GM10248 (cell line): ENCODE data around the gene SLC39A9.

Experiments used
- CTCF ChIA-PET: fragments of 300-600 bp; sonication (Branson Sonifier 250); formaldehyde crosslinking; extraction: SDS; loops from one replicate; lab custom pipeline; 2021; ENCODE audit warnings: antibody characterized with exemption; lab: Yijun Ruan, JAX
- POLR2A ChIA-PET: fragments of 350-650 bp; sonication (Branson Sonifier 250); formaldehyde crosslinking; extraction: SDS; loops from one replicate; lab custom pipeline; 2020; ENCODE audit warnings: antibody characterized with exemption; lab: Yijun Ruan, JAX
- DNase-seq: peaks from one replicate; pipeline ENCODE4 v3.0.0; 2012; ENCODE audit errors: extremely low spot score
- CTCF ChIP-seq: IDR thresholded peaks from 2 replicates; pipeline ENCODE4 v1.5.1; 2012; ENCODE audit warnings: mild to moderate bottlenecking, low read depth; ENCODE audit errors: extremely low read depth, missing control alignments, control extremely low read depth

Gene SLC39A9

GRCh38 chr14:69372146-69372545, 26.3 kb upstream of the SLC39A9 start:
- DNase-seq, result no peak
- POLR2A ChIA-PET, result interaction anchor here (1.0 kb wide), 1 partner anchor 12 kb away, joined by 6 read pairs; no protein-coding TSS in a partner anchor
- no peak for TF ChIP-seq CTCF
- CTCF ChIA-PET, result interaction anchor here (2.5 kb wide), 1 partner anchor 8 kb away, joined by 10 read pairs; no protein-coding TSS in a partner anchor

- ChIA-PET CTCF (interaction anchor here (2.5 kb wide), 1 partner anchor 9 kb away, joined by 10 read pairs; no protein-coding TSS in a partner anchor), POLR2A (interaction anchor here (1.0 kb wide), 1 partner anchor 12 kb away, joined by 6 read pairs; no protein-coding TSS in a partner anchor)
- TF ChIP-seq CTCF, result no peak
- DNase-seq, result no peak
Measured at GRCh38 chr14:69373104-69373503, 25.4 kb upstream of the SLC39A9 start.

- TF ChIP-seq CTCF, result no peak
- POLR2A ChIA-PET, result interaction anchor here (0.8 kb wide), 1 partner anchor 46 kb away, joined by 3 read pairs; no protein-coding TSS in a partner anchor
- CTCF ChIA-PET, result interaction anchor here (0.8 to 2.5 kb wide), 3 partner anchors 9 to 11 kb away, joined by 3 to 10 read pairs (median 3); no protein-coding TSS in a partner anchor
- no peak for DNase-seq
Measured at GRCh38 chr14:69374235-69374634, 24.3 kb upstream of the SLC39A9 start.

- POLR2A ChIA-PET, result interaction anchor here (0.9 kb wide), 1 partner anchor 56 kb away, joined by 3 read pairs; no protein-coding TSS in a partner anchor
- no peak for DNase-seq
- CTCF ChIA-PET, result interaction anchor here (1.6 kb wide), 1 partner anchor 10 kb away, joined by 3 read pairs; no protein-coding TSS in a partner anchor
- TF ChIP-seq CTCF, result no peak
Measured at GRCh38 chr14:69375182-69375581, 23.3 kb upstream of the SLC39A9 start.

GRCh38 chr14:69375722-69376121, 22.8 kb upstream of the SLC39A9 start:
- ChIA-PET POLR2A (interaction anchor here (0.5 to 0.9 kb wide), 2 partner anchors 9 to 57 kb away, joined by 3 to 6 read pairs; no protein-coding TSS in a partner anchor), CTCF (interaction anchor here (1.0 to 1.6 kb wide), 3 partner anchors 9 to 66 kb away, joined by 3 to 4 read pairs (median 3); no protein-coding TSS in a partner anchor)
- no peak for DNase-seq
- no peak for TF ChIP-seq CTCF

- TF ChIP-seq CTCF, result no peak
- CTCF ChIA-PET, result interaction anchor here (1.0 to 1.4 kb wide), 5 partner anchors 9 to 65 kb away, joined by 3 to 4 read pairs (median 4); no protein-coding TSS in a partner anchor
- no peak for DNase-seq
- POLR2A ChIA-PET, result interaction anchor here (0.8 kb wide), 1 partner anchor 15 kb away, joined by 4 read pairs; no protein-coding TSS in a partner anchor
Measured at GRCh38 chr14:69376439-69376838, 22.1 kb upstream of the SLC39A9 start.
